Trophoblast cell (in vitro differentiated cells and primary cell): ENCODE data around the gene PPP6C.

ENCODE experiments used
- DNase-seq, 2 donors: peaks; one replicate each; pipeline ENCODE4 v3.0.0-alpha.2; 2016
- H2AFZ ChIP-seq: 2 replicates; pipeline ENCODE4 v1.6.1; 2013; ENCODE audit warnings: low read length, moderate library complexity, mild to moderate bottlenecking; ENCODE audit not compliant: insufficient read depth, poor library complexity
- H2AK5ac ChIP-seq: 2 replicates; pipeline ENCODE4 v1.6.1; 2013; ENCODE audit warnings: mild to moderate bottlenecking, low read length
- H2BK120ac ChIP-seq: 2 replicates; pipeline ENCODE4 v1.6.1; 2013; ENCODE audit warnings: low read length, mild to moderate bottlenecking, moderate library complexity; ENCODE audit not compliant: insufficient read depth, poor library complexity
- H2BK12ac ChIP-seq: 2 replicates; pipeline ENCODE4 v1.6.1; 2013; ENCODE audit warnings: mild to moderate bottlenecking, low read length, moderate library complexity
- H2BK5ac ChIP-seq: 2 replicates; pipeline ENCODE4 v1.6.1; 2013; ENCODE audit warnings: low read length, low read depth, moderate library complexity, mild to moderate bottlenecking; ENCODE audit not compliant: poor library complexity
- H3K14ac ChIP-seq: 2 replicates; pipeline ENCODE4 v1.6.1; 2013; ENCODE audit warnings: mild to moderate bottlenecking, low read length
- H3K18ac ChIP-seq: 2 replicates; pipeline ENCODE4 v1.6.1; 2013; ENCODE audit warnings: mild to moderate bottlenecking, low read length
- H3K23ac ChIP-seq: 2 replicates; pipeline ENCODE4 v1.6.1; 2013; ENCODE audit warnings: low read length
- H3K27ac ChIP-seq: 2 replicates; pipeline ENCODE4 v1.5.1; 2013; ENCODE audit warnings: low read depth, mild to moderate bottlenecking, inconsistent platforms, low read length, moderate library complexity
- H3K27me3 ChIP-seq: 2 replicates; pipeline ENCODE4 v1.6.1; 2013; ENCODE audit warnings: inconsistent platforms, mild to moderate bottlenecking, low read length, moderate library complexity; ENCODE audit not compliant: insufficient read depth
- H3K36me3 ChIP-seq, 2 experiments: 1 replicate in 1 of 2; 2 replicates in 1 of 2; pipeline ENCODE4 v1.6.1; 2013; ENCODE audit warnings: low read length in 2 of 2, mild to moderate bottlenecking in 2 of 2, moderate library complexity in 1 of 2; ENCODE audit not compliant: insufficient read depth in 2 of 2, control insufficient read depth in 1 of 2
- H3K4ac ChIP-seq: 2 replicates; pipeline ENCODE4 v1.6.1; 2013; ENCODE audit warnings: low read depth, mild to moderate bottlenecking, low read length, moderate library complexity
- H3K4me1 ChIP-seq, 2 experiments: 1 replicate in 1 of 2; 2 replicates in 1 of 2; pipeline ENCODE4 v1.6.1; 2013; ENCODE audit warnings: low read length in 2 of 2, mild to moderate bottlenecking in 2 of 2, moderate library complexity in 1 of 2; ENCODE audit not compliant: insufficient read depth in 2 of 2, control insufficient read depth in 1 of 2
- H3K4me2 ChIP-seq: 2 replicates; pipeline ENCODE4 v1.6.1; 2013; ENCODE audit warnings: inconsistent platforms, mild to moderate bottlenecking, low read length, moderate library complexity
- H3K4me3 ChIP-seq: 2 replicates; pipeline ENCODE4 v1.5.1; 2013; ENCODE audit warnings: mild to moderate bottlenecking, low read depth, low read length, inconsistent platforms
- H3K79me1 ChIP-seq: one replicate; pipeline ENCODE4 v1.6.1; 2013; ENCODE audit warnings: low read length
- H3K79me2 ChIP-seq: 2 replicates; pipeline ENCODE4 v1.6.1; 2013; ENCODE audit warnings: low read length, mild to moderate bottlenecking; ENCODE audit not compliant: control insufficient read depth, insufficient read depth, poor library complexity
- H3K9ac ChIP-seq: 2 replicates; pipeline ENCODE4 v1.6.1; 2013; ENCODE audit warnings: mild to moderate bottlenecking, low read length
- H3K9me3 ChIP-seq: 2 replicates; pipeline ENCODE4 v1.6.1; 2013; ENCODE audit warnings: low read depth, mild to moderate bottlenecking, control low read depth, inconsistent platforms, low read length; ENCODE audit not compliant: insufficient read depth
- H4K12ac ChIP-seq: 2 replicates; pipeline ENCODE4 v1.6.1; 2013; ENCODE audit warnings: low read depth, mild to moderate bottlenecking, low read length, moderate library complexity
- H4K8ac ChIP-seq: 2 replicates; pipeline ENCODE4 v1.6.1; 2013; ENCODE audit warnings: low read depth, mild to moderate bottlenecking, low read length, moderate library complexity
- H4K91ac ChIP-seq: one replicate; pipeline ENCODE4 v1.6.1; 2013; ENCODE audit warnings: low read depth, mild to moderate bottlenecking, low read length, moderate library complexity
- WGBS: extraction: QIAGEN DNeasy Blood & Tissue Kit; methylation state at CpG from one replicate; pipeline ENCODE4 v1.1.7; 2013; ENCODE audit warnings: missing lambda C conversion rate; ENCODE audit not compliant: insufficient read length, insufficient coverage; ENCODE audit errors: extremely low coverage; 5-methylcytosine and 5-hydroxymethylcytosine counted together

Gene PPP6C

DNA sequence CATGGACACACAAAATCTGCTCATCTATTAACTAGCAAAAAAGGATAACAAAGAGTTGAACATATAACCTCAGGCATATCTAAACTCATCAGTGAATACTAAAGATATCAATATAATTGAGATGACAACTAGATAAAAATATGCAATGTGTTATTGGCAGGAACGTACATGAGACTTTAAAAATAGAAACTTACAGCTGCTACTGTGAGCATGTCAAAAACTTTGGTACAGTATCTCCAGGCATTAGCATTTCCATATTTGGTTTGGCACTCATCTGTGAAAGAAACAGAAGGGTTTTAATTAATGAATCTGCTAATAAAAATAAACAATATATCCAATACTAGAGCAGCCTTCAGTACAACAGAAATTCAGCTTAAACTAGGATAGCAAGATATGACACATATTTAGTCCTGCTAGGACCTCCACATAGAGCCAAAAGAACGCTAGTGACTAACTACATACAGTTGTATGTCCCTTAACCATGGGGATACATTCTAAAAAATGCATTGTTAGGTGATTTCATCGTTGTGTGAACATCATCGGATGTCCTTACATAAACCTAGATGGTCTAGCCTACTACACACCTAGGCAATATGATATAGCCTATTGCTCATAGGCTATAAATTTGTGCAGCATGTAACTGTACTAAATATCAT, 35.8 kb downstream of the PPP6C start:
- H3K14ac ChIP-seq: no peak overlapping the region
- H3K79me1 ChIP-seq: no peaks in the 10 kb centered on the region
- no peak overlapping the region for H3K23ac ChIP-seq
- peak in 1 of 2 donors; percentile 49 for DNase-seq
- no peak overlapping the region for H3K18ac ChIP-seq
- no peaks in the 10 kb centered on the region for H3K4me1 ChIP-seq
- H3K27ac ChIP-seq: no peak overlapping the region
- no peak overlapping the region for H2AFZ ChIP-seq
- H3K4ac ChIP-seq: no peak overlapping the region
- no CpG with 5 or more reads among the region's 4 CpGs for WGBS
- no peaks in the 10 kb centered on the region for H3K9me3 ChIP-seq
- no peak overlapping the region for H4K8ac ChIP-seq
- H3K4me2 ChIP-seq: no peak overlapping the region
- no peak overlapping the region for H4K12ac ChIP-seq
- no peak overlapping the region for H2AK5ac ChIP-seq
- no peak overlapping the region for H4K91ac ChIP-seq
- H3K79me2 ChIP-seq: no peaks in the 10 kb centered on the region
- peaks cover 12 to 25% of the 10 kb centered on the region in 2 experiments for H3K36me3 ChIP-seq
- H2BK5ac ChIP-seq: no peak overlapping the region
- H3K9ac ChIP-seq: no peak overlapping the region
- no peak overlapping the region for H2BK12ac ChIP-seq
- H3K27me3 ChIP-seq: no peaks in the 10 kb centered on the region
- H2BK120ac ChIP-seq: no peak overlapping the region
- H3K4me3 ChIP-seq: no peak overlapping the region

DNA sequence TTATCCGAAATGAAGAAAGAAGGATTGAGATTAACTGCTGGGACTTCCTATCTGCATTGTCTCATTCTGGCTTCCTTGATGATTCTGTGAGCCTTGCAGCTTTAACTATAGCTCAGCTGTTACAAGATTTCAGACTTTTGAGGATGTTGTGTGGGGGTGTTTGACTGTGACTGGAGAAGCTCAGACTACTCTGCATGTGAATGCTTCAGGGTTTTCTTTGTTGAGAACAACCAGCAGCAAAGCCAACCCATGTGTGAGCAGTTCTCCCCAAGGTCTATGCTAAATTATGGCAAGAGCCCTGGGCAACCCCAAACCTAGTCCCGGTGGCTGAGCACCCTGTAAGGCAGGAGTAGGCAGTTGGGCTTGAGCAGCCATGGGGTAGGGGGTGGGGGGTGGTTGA, 37.9 kb downstream of the PPP6C start:
- no peak overlapping the region for H2BK12ac ChIP-seq
- H3K36me3 ChIP-seq: peaks cover 12 to 25% of the 10 kb centered on the region in 2 experiments
- no peak overlapping the region for H3K14ac ChIP-seq
- H2AK5ac ChIP-seq: no peak overlapping the region
- H3K4ac ChIP-seq: no peak overlapping the region
- H2BK120ac ChIP-seq: no peak overlapping the region
- no peak overlapping the region for H3K4me3 ChIP-seq
- DNase-seq: no peak
- no CpG with 5 or more reads among the region's 2 CpGs for WGBS
- H3K9me3 ChIP-seq: no peaks in the 10 kb centered on the region
- H3K18ac ChIP-seq: no peak overlapping the region
- no peak overlapping the region for H2AFZ ChIP-seq
- H3K27ac ChIP-seq: no peak overlapping the region
- H2BK5ac ChIP-seq: no peak overlapping the region
- no peak overlapping the region for H4K12ac ChIP-seq
- H3K9ac ChIP-seq: no peak overlapping the region
- no peaks in the 10 kb centered on the region for H3K4me1 ChIP-seq
- H3K79me1 ChIP-seq: no peaks in the 10 kb centered on the region
- H4K91ac ChIP-seq: no peak overlapping the region
- no peak overlapping the region for H3K4me2 ChIP-seq
- H4K8ac ChIP-seq: no peak overlapping the region
- H3K27me3 ChIP-seq: no peaks in the 10 kb centered on the region
- no peaks in the 10 kb centered on the region for H3K79me2 ChIP-seq
- no peak overlapping the region for H3K23ac ChIP-seq

DNA sequence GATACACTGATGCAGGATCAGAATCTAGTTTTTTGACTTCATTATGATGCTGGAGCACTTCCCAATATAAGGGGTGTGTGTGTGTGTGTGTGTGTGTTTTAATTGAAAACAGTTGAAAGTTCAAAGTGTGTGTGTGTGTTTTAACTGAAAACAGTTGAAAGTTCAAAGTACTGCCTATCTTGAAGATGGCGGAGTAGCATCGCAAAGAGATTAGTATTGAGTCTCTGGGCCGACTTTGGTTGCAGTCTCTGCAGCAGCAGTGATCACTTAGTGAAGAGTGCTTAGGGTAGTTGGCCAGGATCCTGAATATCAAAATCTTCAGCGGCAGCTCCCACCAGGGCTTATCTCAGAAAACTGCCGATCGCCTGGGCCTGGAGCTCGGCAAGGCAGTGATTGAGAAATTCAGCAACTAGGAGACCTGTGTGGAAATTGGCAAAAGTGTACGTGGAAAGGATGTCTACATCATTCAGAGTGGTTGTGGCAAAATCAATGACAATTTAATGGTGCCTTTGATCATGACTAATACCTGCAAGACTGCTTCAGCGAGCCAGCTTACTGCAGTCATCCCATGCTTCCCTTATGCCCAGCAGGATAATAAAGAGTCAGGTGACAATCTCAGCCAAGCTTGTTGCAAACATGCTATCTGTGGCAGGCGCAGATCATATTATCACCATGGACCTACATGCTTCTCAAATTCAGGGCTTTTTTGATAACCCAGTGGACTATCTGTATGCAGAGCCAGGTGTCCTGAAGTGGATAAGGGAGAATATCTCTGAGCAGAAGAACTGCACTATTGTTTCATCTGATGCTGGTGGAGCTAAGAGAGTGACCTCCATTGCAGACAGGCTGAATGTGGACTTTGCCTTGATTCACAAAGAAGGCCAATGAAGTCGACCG, 39.0 kb downstream of the PPP6C start:
- Histone ChIP-seq H3K36me3 (peaks cover 12 to 25% of the 10 kb centered on the region in 2 experiments), H3K9me3 (no peaks in the 10 kb centered on the region), H2BK12ac (no peak overlapping the region), H3K14ac (no peak overlapping the region), H3K4me2 (no peak overlapping the region), H3K18ac (no peak overlapping the region), H4K12ac (no peak overlapping the region), H2AK5ac (no peak overlapping the region), H3K79me1 (no peaks in the 10 kb centered on the region), H2BK5ac (no peak overlapping the region), H4K8ac (no peak overlapping the region), H3K23ac (no peak overlapping the region), H3K9ac (no peak overlapping the region), H2AFZ (no peak overlapping the region), H3K4ac (no peak overlapping the region), H2BK120ac (no peak overlapping the region), H3K4me3 (no peak overlapping the region), H3K4me1 (no peaks in the 10 kb centered on the region), H3K27me3 (no peaks in the 10 kb centered on the region), H3K27ac (no peak overlapping the region), H4K91ac (no peak overlapping the region), H3K79me2 (no peaks in the 10 kb centered on the region)
- no peak for DNase-seq
- WGBS: no CpG with 5 or more reads among the region's 12 CpGs

DNA sequence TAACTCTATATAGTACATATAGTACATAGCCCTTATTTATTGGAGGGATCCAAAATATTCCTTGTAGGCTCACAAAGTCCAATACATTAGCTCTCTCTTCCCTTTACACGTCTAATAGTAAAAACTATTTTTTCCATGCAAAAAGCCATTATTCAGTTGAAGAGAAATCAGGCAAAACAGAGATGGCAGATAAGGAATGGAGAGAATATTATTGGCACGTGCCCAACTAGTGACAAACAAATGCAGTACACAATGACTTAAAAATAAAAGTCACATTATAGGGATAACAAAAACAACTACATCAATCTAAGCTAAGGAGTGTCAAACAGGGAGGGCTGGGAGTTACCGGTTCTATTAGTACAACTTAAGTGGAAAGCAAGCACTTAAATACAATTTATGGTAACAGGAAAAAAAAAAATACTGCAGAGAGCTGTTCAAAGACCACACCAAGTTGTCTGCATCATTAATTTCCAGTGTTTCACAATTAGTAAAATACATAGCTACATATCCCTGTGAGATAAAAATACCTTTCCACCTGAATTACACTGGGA, 42.1 kb downstream of the PPP6C start:
- H3K36me3 ChIP-seq: peaks cover 6 to 20% of the 10 kb centered on the region in 2 experiments
- H3K79me2 ChIP-seq: peaks cover 2% of the 10 kb centered on the region
- no peak overlapping the region for H2BK120ac ChIP-seq
- H4K8ac ChIP-seq: no peak overlapping the region
- no peak overlapping the region for H3K23ac ChIP-seq
- no peak overlapping the region for H2AK5ac ChIP-seq
- no peaks in the 10 kb centered on the region for H3K27me3 ChIP-seq
- no peak overlapping the region for H4K91ac ChIP-seq
- H3K4me3 ChIP-seq: no peak overlapping the region
- H3K14ac ChIP-seq: no peak overlapping the region
- no peaks in the 10 kb centered on the region for H3K79me1 ChIP-seq
- WGBS: no CpG with 5 or more reads among the region's 3 CpGs
- no peak overlapping the region for H2BK5ac ChIP-seq
- H3K4ac ChIP-seq: no peak overlapping the region
- no peak overlapping the region for H3K27ac ChIP-seq
- DNase-seq: no peak
- no peak overlapping the region for H2AFZ ChIP-seq
- H3K18ac ChIP-seq: no peak overlapping the region
- no peak overlapping the region for H3K9ac ChIP-seq
- H2BK12ac ChIP-seq: no peak overlapping the region
- H4K12ac ChIP-seq: no peak overlapping the region
- H3K4me1 ChIP-seq: no peaks in the 10 kb centered on the region
- no peaks in the 10 kb centered on the region for H3K9me3 ChIP-seq
- H3K4me2 ChIP-seq: no peak overlapping the region
